Measurements from ENCODE around the gene TRIM34.

DNA sequence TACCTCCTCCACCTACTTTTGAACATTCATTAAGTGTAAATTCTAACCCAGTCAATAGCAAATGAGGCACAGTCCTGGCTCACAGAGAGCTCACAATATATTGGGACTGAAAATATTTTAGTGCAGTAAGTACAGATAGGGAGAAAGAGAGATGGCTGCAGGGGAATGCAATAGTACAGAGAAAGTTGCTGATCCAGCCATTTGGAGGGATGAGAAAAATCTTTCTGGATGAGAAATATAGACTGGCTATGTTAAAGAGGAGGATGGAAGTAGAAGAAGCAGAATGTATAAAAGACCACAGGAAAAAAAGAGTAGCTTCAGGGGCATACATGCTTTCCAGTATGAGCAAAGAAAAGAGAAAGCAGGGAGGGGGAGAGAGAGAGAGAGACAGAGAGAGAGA, 47.7 kb upstream of the TRIM34 start:
- TF ChIP-seq, protein P1, sequence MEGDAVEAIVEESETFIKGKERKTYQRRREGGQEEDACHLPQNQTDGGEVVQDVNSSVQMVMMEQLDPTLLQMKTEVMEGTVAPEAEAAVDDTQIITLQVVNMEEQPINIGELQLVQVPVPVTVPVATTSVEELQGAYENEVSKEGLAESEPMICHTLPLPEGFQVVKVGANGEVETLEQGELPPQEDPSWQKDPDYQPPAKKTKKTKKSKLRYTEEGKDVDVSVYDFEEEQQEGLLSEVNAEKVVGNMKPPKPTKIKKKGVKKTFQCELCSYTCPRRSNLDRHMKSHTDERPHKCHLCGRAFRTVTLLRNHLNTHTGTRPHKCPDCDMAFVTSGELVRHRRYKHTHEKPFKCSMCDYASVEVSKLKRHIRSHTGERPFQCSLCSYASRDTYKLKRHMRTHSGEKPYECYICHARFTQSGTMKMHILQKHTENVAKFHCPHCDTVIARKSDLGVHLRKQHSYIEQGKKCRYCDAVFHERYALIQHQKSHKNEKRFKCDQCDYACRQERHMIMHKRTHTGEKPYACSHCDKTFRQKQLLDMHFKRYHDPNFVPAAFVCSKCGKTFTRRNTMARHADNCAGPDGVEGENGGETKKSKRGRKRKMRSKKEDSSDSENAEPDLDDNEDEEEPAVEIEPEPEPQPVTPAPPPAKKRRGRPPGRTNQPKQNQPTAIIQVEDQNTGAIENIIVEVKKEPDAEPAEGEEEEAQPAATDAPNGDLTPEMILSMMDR (IDR thresholded peaks at IDR 0.05) = no peak
- TF ChIP-seq POLR2A (IDR thresholded peaks at IDR 0.05) = no peak
